GM12801 (cell line): ENCODE measurements around the gene PALD1.

Source experiments
- TF ChIP-seq, protein P1 (sequence below): IDR thresholded peaks from one replicate; pipeline ENCODE4 v1.5.1; 2011; ENCODE audit warnings: control low read depth; ENCODE audit not compliant: insufficient read length; ENCODE audit errors: extremely low read depth

Gene PALD1

DNA sequence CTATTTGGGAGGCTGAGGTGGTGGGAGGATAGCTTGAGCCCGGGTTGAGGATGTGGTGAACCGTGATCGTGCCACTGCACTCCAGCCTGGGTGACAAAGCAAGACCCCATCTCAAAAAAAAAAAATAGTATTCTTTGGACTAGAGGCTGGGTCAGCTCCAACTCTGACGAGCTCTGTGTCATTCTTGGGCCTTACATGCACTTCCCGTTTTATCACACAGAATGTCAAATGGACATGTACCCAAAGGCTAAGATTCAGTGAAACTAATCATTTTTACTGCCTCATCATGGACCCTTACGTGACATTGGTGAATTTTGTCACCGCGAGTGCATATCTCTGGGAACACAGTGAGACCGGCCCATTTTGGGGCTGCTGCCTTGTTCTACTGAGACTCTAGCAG lies 27.3 kb downstream of the PALD1 start:
- TF ChIP-seq, protein P1, sequence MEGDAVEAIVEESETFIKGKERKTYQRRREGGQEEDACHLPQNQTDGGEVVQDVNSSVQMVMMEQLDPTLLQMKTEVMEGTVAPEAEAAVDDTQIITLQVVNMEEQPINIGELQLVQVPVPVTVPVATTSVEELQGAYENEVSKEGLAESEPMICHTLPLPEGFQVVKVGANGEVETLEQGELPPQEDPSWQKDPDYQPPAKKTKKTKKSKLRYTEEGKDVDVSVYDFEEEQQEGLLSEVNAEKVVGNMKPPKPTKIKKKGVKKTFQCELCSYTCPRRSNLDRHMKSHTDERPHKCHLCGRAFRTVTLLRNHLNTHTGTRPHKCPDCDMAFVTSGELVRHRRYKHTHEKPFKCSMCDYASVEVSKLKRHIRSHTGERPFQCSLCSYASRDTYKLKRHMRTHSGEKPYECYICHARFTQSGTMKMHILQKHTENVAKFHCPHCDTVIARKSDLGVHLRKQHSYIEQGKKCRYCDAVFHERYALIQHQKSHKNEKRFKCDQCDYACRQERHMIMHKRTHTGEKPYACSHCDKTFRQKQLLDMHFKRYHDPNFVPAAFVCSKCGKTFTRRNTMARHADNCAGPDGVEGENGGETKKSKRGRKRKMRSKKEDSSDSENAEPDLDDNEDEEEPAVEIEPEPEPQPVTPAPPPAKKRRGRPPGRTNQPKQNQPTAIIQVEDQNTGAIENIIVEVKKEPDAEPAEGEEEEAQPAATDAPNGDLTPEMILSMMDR = no peak

DNA sequence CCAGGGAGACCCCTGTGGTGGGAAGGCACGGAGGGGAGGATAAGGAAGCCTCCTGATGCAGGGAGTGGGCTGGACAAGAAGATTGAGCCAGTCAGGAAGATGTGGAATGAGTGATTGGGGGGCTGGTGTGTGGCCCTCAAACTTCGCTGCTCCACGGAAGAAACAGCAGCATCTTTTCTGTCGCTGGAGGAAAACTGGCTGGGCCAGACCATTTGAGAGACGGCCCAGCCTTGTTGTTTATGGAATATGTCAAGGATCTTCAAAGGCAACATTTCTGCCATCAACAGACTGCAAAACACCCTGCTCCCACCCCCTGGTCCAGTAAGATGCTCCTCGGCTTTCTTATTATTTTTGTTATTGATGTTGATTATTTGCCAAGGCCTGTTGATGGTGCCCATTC lies 29.4 kb downstream of the PALD1 start:
- TF ChIP-seq, protein P1 = no peak

DNA sequence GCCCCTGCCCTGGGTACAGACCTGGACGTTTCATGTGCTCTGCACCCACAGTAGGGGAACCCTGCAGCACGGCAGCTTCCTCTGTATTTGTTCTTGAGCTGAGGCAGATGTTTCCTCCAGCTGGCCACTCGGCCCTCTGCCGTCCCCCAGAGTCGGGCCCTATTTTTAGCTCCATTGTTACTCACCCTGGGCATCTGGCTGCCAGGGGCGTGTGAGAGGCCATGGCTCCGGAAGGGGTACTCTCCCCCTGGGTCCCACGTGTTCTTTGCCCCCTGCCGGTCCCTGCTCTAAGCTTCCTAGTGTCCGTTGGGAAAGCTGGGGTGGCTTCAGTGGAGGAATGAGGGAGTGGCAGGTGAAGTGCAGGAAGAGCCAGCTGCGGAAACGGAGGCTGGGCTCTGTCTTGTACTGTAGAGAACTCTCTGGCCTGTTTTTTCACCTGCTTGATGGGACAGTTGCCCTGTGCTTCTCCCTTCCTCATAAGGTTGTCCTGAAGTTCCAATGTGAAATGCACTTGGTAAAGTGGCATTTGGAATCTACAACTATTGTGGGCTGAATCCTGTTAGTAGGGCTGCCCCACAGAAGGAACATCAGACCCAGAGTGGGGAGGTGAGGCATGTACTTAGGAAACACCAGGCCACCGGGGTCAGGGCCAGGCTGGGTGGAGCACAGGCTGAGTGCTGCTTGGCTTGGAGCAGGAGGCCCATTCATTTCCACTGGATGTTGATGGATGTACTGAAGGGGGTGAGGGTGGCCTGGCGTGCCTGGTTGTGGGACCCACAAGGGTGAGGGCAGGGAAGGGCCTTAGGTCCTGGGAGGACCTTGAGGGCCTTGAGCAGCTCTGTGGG lies 30.6 kb downstream of the PALD1 start:
- TF ChIP-seq, protein P1 = no peak

DNA sequence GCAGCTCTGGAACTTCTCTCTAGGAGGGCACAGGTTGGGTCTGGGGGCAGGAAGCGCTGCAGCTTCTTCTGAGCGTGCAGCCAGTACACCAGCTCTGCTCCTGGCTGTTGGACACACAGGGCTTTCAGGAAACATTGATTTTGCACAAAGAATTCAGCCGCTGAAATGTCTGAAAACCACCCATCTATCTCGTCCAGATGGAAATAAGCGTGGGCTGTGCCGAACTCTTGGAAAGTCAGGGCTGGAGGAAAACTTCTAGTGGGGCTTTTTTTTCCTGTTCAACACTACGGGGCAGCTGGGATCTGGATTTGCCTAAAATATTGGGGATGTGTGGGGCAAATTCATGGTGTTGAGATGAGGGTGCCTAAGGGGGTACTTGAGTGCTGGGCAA lies 31.2 kb downstream of the PALD1 start:
- TF ChIP-seq, protein P1 = no peak

DNA sequence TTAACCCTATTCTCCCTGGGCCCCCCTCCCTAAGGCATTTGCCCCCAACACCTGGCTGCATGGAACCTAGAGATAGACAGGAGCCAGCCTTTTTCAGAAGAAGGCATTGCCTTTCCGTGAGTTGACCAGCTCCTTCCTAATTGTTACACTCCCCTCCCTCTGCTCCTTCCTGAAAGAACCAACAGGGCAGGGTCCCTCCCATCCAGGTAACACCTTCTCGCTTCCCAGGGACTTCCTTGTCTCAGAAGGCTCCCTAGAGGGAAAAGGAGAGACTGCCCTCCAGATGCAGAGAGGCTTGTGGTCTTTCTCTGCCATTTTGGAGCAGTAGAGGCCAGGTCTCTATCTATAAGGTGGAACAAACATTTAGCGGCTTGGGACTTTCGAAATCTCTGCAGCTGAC lies 31.9 kb downstream of the PALD1 start:
- TF ChIP-seq, protein P1 = no peak

DNA sequence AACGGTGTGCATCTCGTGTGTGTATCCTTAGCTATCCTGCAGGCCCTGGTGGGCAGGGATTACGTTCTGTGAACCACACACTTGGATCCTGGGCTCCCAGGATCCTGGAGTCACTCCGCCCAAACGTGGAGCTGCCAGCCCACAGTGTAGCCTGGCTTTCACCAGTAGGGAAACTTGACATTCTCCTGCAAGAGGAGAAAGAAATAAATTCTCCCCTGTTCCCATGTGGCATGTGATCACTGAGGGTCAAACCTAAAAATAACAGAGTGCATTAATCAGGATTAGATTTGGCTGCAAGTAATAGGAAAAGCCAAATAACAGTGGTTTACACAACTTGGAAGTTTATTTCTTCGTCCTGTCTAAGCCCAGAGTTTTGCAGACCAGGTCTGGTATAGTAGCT lies 32.3 kb downstream of the PALD1 start:
- TF ChIP-seq, protein P1 = no peak

DNA sequence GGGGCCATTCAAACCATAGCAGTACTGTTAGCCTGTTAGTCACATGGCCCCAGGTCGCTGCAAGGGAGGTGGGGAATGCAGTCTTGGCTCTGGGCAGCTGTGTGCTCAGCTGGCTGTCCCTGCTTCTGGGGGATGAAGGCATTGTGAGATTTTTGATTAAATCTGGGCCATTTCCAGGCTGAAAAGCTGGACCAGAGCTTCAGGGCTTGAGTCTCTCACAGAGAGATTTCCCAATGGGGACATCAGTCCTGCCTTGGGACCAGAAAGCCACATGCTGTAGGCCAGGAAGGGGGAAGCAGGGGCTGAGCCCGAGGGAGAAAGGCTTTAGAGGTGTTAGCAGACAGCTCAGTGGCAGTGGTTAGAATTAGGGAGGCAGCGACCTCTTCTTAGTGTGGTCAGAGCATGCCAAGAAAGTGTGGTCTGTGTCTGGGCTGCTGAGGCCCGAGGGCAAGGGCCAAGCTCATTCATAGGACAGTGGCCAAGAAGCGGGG lies 33.6 kb downstream of the PALD1 start:
- TF ChIP-seq, protein P1 = no peak
